GM20000 (cell line): Measurements from ENCODE around the gene LY6G6D.
A peak's percentile ranks its signal among the peaks of the same experiment; 100 is the strongest.
"Not testable (repeated sequence)": the region's sequence is repeated elsewhere in the genome, so short reads cannot be mapped to it uniquely, and the experiment has no call there.

ENCODE experiments used
- DNase-seq: peaks from one replicate; pipeline ENCODE4 v3.0.0; 2012; ENCODE audit warnings: low spot score
- TF ChIP-seq, protein P1 (sequence below): IDR thresholded peaks from 2 replicates; pipeline ENCODE4 v1.5.1; 2012; ENCODE audit warnings: mild to moderate bottlenecking, control low read depth; ENCODE audit errors: extremely low read depth, missing control alignments

The LY6G6D gene

DNA sequence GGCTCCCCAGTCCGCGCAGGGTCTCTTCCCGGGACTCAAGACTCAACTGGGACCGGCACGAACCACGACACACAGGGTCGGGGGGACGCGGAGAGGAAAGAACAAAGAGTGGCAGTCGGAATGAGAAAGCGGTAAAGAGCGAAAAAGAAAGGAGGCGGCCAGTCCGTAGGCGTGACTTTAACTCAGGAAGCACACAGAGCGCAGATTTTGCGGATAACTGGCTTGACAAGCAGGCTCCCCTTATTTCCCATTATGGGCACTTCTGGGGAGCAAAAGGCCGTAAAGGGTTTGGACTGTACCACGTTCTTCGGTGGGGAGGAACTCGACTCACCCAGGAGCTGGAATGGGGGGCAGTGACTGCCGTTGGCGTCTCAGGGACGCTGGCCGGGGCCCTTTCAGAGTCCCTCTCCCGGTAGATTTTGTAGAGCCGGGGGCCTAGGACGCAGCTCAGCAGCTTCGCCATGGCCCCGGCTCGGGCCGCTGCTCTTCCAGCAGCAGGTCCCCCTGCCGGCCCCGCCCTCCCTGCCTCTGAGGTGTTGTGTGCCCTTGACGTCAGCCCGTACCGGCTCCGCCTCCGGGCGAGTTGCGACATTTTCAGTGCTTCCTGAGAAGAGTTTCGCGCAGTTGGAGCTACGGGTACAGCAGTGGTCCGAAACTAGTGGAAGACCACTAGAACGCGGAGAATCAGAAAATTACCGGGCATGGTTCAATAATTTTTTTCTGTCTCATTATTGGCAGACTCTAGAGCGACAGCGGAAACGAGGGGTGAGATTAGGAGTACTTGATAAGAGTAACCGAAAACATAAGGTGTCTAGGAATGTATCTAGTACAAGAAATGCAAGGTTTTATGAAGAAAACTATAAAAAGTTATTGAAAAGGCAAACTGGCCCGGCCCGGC is 12.1 kb upstream of the LY6G6D start, which contains the start of gene ABHD16A:
Gene ABHD16A, minus strand, starts transcription at position 506 of the 898 bp plus-strand sequence. Its CDS starts 43 bp downstream, at position 463.
- TF ChIP-seq, protein P1, sequence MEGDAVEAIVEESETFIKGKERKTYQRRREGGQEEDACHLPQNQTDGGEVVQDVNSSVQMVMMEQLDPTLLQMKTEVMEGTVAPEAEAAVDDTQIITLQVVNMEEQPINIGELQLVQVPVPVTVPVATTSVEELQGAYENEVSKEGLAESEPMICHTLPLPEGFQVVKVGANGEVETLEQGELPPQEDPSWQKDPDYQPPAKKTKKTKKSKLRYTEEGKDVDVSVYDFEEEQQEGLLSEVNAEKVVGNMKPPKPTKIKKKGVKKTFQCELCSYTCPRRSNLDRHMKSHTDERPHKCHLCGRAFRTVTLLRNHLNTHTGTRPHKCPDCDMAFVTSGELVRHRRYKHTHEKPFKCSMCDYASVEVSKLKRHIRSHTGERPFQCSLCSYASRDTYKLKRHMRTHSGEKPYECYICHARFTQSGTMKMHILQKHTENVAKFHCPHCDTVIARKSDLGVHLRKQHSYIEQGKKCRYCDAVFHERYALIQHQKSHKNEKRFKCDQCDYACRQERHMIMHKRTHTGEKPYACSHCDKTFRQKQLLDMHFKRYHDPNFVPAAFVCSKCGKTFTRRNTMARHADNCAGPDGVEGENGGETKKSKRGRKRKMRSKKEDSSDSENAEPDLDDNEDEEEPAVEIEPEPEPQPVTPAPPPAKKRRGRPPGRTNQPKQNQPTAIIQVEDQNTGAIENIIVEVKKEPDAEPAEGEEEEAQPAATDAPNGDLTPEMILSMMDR: no peak
- peak; percentile 97 for DNase-seq

- TF ChIP-seq, protein P1: no peak
- DNase-seq: no peak
Measured at GRCh38 chr6:31705931-31706330, 9.2 kb upstream of the LY6G6D start.

DNA sequence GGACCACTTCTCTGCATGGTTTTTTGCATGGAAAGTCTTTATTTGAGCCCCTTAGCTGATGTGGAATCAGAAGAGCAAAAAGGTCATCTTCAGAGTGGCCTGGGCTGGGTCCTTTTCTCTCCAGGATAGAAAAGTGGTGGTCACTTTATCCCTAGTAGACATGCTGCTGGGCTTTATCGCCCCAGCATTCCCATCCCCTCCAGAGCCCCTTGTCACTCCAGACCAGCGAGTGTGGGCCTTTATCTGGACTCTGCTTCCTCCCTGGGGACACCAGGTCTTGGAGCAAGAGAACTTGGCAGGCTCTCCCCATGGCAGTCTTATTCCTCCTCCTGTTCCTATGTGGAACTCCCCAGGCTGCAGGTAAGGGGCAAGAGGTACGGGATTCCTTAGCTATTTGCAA is 8.5 kb upstream of the LY6G6D start, which contains the start of gene LY6G6F:
Gene LY6G6F, plus strand, starts transcription at position 268 of the 400 bp plus-strand sequence. Its CDS starts 41 bp downstream, at position 309.
- TF ChIP-seq, protein P1: no peak
- DNase-seq: no peak

DNA sequence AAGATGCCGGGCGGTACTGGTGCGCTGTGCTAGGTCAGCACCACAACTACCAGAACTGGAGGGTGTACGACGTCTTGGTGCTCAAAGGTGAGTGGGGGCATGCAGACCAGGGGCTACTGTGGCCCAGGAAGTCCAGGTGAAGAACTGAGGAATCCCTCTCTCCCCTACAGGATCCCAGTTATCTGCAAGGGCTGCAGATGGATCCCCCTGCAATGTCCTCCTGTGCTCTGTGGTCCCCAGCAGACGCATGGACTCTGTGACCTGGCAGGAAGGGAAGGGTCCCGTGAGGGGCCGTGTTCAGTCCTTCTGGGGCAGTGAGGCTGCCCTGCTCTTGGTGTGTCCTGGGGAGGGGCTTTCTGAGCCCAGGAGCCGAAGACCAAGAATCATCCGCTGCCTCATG is 7.4 kb upstream of the LY6G6D start:
- DNase-seq: no peak
- TF ChIP-seq, protein P1: no peak

DNA sequence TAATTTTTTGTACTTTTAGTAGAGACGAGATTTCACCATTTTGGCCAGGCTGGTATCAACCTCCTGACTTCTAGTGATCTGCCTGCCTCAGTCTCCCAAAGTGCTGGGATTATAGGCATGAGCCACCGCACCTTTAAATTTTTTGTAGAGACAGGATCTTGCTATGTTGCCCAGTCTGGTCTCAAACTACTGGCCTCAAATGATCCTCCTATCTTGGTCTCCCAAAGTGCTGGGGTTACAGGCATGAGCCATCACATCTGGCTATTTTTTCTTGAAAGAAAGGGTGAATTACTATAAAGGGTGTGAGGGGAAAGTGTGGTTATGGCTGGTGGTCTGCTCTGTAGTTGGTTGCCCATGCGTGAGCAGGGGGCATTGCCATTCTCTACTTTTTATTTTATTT is 6.9 kb upstream of the LY6G6D start:
- TF ChIP-seq, protein P1: no peak
- DNase-seq: no peak

DNA sequence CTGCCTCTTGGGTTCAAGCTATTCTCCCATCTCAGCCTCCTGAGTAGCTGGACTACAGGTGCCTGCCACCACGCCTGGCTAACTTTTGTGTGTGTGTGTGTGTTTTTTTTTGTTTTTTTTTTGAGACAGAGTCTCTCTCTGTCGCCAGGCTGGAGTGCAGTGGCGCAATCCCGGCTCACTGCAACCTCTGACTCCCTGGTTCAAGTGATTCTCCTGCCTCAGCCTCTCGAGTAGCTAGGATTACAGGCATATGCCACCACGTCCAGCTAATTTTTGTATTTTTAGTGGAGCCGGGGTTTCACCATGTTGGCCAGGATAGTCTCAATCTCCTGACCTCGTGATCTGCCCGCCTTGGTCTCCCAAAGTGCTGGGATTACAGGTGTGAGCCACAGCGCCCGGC is 6.0 kb upstream of the LY6G6D start:
- not testable (repeated sequence) for DNase-seq

DNA sequence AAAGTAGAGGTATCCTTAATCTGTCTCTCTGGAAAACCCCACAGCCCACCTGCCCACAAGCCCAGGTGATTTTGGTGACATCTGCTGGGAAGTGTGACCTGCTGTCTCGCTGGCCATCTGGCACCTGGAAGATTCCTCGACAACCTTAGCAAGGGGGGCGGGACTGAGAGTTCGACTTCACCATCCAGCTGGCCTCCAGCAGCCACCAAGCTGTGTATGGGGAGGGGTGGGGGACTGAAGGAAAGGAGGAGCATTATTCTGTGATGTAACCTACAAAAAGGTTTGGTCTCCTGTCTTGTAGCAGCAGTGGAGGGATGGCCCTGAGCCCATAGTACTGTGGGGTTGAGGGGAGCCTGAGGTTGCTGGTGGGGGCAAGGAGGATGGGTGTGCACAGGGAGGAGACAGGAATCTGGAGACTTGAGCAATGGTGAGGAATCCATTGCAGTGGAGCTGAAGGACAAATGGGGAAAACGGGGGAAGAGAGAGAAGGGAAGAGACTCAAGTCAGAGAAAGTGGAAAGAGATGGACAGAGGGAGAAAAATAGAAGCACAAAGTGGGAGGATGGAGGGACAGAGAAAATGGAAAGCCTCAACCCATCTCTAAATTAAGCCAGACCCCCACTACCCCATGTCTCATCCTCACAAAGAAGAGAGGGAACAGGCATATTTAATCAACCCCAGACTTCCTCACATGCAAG is 4.5 kb upstream of the LY6G6D start:
- TF ChIP-seq, protein P1: no peak
- no peak for DNase-seq
